Right cardiac atrium (tissue), 5 donors: ENCODE results near the gene CSNK1A1. TPM values are rescaled to one million over a fixed set of nuclear protein-coding genes. Genes with fewer than 3 reads are reported as not detected.
"Not testable (repeated sequence)": the region's sequence is repeated elsewhere in the genome, so short reads cannot be mapped to it uniquely, and the experiment has no call there.

Experiments used
- ATAC-seq, 2 donors: fragments of 200-7000 bp; cut with Tn5 transposase; one replicate each; pipeline versions ENCODE4 v1.8.0 to v1.9.1; 2020; ENCODE audit warnings: moderate library complexity in 2 of 2, mild to moderate bottlenecking in 1 of 2
- DNase-seq, 3 donors: peaks; one replicate each; pipeline ENCODE4 v3.0.0-alpha.2; 2020
- H3K27ac ChIP-seq: one replicate; pipeline ENCODE4 v1.5.1; 2013; ENCODE audit warnings: mild to moderate bottlenecking, low read length, control low read depth, moderate library complexity
- H3K27me3 ChIP-seq: one replicate; pipeline ENCODE4 v1.6.1; 2013; ENCODE audit not compliant: control insufficient read depth, insufficient read depth
- H3K4me1 ChIP-seq: one replicate; pipeline ENCODE4 v1.6.1; 2013; ENCODE audit warnings: low read length; ENCODE audit not compliant: control insufficient read depth, insufficient read depth
- H3K4me3 ChIP-seq: one replicate; pipeline ENCODE4 v1.5.1; 2013; ENCODE audit warnings: low read length, control low read depth
- H3K9me3 ChIP-seq: one replicate; pipeline ENCODE4 v1.6.1; 2013; ENCODE audit warnings: low read length; ENCODE audit not compliant: control insufficient read depth
- WGBS: extraction: QIAGEN DNeasy Blood & Tissue Kit; methylation state at CpG from one replicate; pipeline ENCODE4 v1.1.7; 2013; 5-methylcytosine and 5-hydroxymethylcytosine counted together
- intact Hi-C, 4 donors: fragments of 100-400 bp; cut with DNase I; formaldehyde crosslinking; loops; one replicate each; pipeline versions ENCODE4 v1.11.0 to v1.14.0; 2022 to 2023
- polyA plus RNA-seq: library from polyadenylated mRNA; stranded (reverse); fragments of 200-250 nt; gene quantifications from one replicate; pipeline ENCODE4 v1.2.3, GENCODE V29; 2013
- total RNA-seq, 4 donors: library from RNA; stranded (reverse); fragmentation: NEBNext Ultra II Directional; extraction: Animal tissue kit (Norgen Biotek cat#: 25700); gene quantifications; one replicate each; pipeline ENCODE4 v1.2.1, GENCODE V29; 2021
- donor health status: healthy with polysubstance abuse.
- donor health status: DM: no; HTN: yes; CAD: no.
- donor health status: DM: no; HTN: no; CAD: no.
- donor health status: DM: no; HTN: yes; CAD: no; lungs with severe emphysema.
- donor health status: DM: yes; HTN: yes; CAD: no.

The CSNK1A1 gene
- total and polyA plus RNA-seq, 5 donors: 74.5 to 433 (median 235) TPM

DNA sequence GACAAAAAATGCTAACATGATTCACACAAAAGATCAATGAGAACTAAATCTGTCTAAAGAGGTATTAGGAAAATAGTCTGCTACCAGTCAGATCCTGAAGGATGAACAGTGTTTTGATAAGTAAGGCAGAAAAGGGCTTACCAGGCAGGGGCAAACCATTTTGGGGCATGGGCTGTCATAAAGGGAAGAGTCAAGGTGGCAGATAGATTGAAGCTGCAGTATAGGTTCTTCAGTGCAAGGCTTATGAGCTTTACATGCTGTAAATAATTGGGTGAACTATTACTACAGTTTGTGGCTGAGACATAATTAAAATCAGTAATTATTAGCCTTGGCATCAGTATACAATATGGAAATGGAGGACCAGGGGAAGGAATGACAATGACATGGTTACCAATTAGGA lies 21.8 kb downstream of the CSNK1A1 start:
- Histone ChIP-seq H3K27me3 (no peaks in the 10 kb centered on the region), H3K9me3 (no peaks in the 10 kb centered on the region), H3K4me1 (peaks cover 14% of the 10 kb centered on the region), H3K4me3 (no peak overlapping the region), H3K27ac (no peak overlapping the region)
- DNase-seq: no peak
- intact Hi-C loops: no loop called here
- no peak for ATAC-seq

DNA sequence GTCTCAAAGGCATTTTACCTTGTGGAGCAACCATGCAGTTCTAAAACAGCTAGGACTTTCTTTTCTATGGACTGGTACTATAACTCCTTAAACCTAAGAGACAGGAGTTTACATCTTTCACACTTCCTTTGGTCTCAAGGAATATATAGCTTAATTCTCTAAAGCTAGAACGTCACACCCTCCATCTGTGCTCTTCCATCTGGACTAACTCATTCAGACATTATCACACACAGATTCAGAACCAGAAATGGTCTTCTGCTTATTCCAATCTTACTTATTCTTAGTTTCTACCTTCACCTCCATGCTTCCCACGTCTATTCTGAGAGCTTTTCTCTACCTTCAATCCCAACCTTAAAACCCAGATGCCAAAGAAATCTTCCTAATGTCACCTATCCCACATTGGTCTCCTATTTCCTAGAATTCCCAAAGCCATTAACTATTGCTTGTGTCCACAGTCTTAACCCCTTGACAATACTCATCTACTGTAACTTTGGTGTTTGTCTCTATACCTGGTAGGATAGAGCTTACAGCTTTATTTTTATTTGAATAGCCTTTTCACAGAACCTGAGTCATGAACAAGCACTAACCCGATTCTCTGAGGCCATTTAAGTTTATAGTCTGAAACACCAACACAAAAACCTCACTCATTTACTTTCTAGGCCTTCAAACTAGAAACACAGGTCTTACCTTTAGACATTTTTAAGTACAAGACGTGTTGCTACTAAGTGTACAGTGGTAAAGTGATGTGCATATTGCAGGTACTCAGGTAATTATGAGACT lies 22.8 kb downstream of the CSNK1A1 start:
- ATAC-seq (no peak), DNase-seq (no peak)
- intact Hi-C loops: no loop called here
- no peaks in the 10 kb centered on the region for H3K9me3 ChIP-seq
- peaks cover 12% of the 10 kb centered on the region for H3K4me1 ChIP-seq
- no peaks in the 10 kb centered on the region for H3K27me3 ChIP-seq
- no peak overlapping the region for H3K27ac ChIP-seq
- no peak overlapping the region for H3K4me3 ChIP-seq
- WGBS: 56% methylated on average over 4 of the region's 4 CpGs

DNA sequence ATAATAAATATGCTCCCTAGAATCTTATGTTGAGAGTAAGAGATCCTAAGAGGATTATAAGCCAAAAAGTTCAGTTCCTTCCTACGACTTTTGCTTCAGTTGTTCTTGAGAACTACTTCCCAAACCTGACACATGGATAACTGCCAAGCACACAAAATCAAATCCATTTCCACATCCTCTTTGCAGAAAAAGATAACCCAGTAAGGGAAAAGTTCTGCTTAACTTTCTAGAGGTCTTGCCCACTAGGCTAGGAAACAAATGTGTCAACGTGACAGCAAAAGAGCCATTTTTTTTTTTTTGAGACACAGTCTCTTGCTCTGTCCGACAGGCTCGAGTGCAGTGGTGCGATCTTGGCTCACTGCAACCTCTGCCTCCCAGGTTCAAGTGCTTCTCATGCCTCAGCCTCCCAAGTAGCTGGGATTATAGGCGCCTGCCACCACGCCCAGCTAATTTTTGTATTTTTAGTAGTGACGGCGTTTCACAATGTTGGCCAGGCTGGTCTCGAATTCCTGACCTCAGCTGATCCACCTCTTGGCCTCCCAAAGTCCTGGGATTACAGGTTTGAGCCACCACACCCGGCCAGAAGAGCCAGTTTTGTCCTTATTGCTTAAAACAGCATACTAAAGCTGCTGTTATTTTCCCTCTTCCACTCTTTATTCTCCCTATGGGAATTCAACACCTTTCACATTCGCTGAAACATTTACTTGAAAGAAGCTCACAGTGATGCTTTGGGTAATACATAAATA lies 24.2 kb downstream of the CSNK1A1 start:
- DNase-seq (no peak), ATAC-seq (peak; percentile 68 to 81)
- H3K4me3 ChIP-seq: no peak overlapping the region
- no peaks in the 10 kb centered on the region for H3K27me3 ChIP-seq
- intact Hi-C loops: no loop called here
- H3K4me1 ChIP-seq: peaks cover 15% of the 10 kb centered on the region
- WGBS: 25% methylated on average over 12 of the region's 12 CpGs
- H3K27ac ChIP-seq: peak overlapping the region; percentile 64
- no peaks in the 10 kb centered on the region for H3K9me3 ChIP-seq

DNA sequence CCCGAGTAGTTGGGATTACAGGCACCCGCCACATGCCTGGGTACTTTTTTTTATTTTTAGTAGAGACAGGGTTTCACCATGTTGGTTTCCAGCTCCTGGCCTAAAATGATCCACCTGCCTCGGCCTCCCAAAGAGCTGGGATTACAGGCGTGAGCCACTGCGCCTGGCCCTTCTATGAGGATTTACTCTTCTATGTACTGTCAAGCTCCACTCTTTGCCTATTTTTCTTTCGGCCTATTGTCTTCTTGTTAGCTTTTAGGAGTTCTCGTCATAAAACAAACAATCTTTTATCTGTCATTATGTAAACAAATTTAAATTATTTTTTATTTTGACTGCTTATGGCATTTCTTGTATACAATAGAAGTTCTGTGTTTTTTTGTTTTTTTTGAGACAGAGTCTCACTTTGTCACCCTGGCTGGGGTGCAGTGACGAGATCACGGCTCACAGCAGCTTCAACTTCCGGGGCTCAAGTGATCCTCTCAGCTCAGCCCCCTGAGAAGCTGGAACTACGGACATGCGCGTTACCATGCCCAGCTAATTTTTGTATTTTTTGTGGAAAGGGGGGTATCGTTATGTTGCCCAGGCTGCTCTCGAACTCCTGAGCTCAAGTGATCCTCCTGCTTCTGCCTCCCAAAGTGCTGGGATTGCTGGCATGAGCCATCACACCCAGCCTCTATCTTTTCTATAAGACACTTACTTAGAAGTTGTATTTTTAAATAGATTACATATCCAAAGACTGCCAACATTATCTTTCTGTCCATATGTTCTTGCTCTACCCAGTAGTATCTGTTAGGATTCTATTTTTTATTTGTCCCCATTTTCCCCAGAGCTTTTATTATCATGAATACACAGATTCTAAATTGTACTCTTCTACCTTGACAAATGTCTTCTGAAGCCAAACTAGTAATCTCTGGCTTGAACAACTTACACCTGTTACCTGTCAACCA lies 29.2 kb downstream of the CSNK1A1 start:
- Histone ChIP-seq H3K9me3 (no peaks in the 10 kb centered on the region), H3K4me3 (no peak overlapping the region), H3K27ac (no peak overlapping the region), H3K4me1 (peaks cover 15% of the 10 kb centered on the region), H3K27me3 (no peaks in the 10 kb centered on the region)
- DNase-seq (no peak), ATAC-seq (no peak)
- intact Hi-C loops: no loop called here
- WGBS: 74% methylated on average over 15 of the region's 15 CpGs

DNA sequence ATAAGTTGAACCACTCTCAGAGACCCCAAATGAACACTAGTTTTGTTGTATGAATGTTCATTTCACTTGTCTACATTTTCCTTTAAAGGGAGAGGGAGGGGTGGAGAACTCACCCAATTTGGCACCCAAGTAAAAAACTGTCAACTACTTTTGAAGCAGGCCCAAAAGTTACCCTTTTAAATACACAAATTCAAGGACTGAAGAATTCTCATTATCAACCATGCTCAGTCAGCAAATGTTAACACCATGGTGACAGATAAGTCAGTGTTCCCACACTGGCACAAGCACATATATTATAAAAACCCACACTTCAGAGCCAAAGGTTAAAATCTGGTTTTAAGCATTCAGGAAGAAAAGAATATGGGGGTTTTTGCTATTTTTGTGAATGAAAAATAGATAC lies 31.6 kb downstream of the CSNK1A1 start:
- Histone ChIP-seq H3K9me3 (no peaks in the 10 kb centered on the region), H3K4me3 (no peak overlapping the region), H3K4me1 (peaks cover 10% of the 10 kb centered on the region), H3K27ac (no peak overlapping the region), H3K27me3 (no peaks in the 10 kb centered on the region)
- intact Hi-C loops: no loop called here
- DNase-seq: no peak
- ATAC-seq: peak; percentile 26 to 50

DNA sequence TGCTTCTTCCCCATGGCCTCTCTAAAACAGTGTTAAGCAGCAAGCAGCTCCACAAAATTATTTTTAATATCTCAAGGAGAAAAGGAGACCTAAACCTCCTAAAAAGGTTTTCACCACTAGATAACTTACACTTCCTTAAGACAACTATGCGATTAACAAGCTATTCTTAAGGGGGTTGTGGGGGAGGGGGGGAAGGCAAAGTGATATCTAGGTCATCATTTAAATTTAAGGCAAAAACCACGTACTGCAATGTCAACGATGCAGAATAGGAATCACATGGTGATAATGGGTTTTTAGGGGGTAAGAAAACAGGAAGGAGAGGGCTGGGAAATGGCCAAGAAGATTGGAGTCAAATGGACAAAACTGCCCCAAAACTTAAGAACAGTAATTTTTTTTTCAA lies 32.6 kb downstream of the CSNK1A1 start:
- Histone ChIP-seq H3K27ac (no peak overlapping the region), H3K4me1 (peaks cover 10% of the 10 kb centered on the region), H3K9me3 (no peaks in the 10 kb centered on the region), H3K27me3 (no peaks in the 10 kb centered on the region), H3K4me3 (peak overlapping the region; percentile 9)
- DNase-seq (no peak), ATAC-seq (no peak)
- intact Hi-C loops: no loop called here
- 7% methylated on average over 3 of the region's 3 CpGs for WGBS

DNA sequence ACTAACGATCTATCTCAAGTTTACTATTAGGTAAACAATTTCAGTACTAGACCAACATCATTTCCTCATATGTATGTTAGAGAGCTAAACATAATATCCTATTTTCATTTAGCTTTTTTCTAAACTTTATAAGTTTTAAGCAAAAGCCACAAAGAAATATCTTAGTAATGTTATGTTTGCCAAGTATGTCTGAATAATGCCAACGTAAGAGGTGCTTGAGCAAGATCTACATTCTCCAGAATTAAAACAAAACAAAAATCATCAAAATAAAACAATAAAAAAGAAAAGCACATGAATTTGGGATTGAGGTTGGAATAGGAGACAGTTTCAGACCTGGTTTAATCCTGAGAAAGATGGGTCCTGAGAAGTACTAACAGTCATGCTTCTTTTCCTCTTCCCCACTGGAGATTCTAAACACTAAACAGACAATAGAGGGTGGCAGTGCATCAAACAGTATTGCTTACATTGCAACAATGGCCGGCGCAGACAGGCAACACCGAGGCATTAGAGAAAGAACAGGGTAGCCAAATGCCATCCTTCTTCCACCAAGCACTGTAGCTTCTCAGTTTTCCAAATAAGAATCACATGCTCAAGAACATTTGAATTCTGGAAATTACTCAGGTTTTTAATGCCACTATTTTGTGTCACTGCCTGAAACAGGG lies 33.6 kb downstream of the CSNK1A1 start:
- 41% methylated on average over 5 of the region's 5 CpGs for WGBS
- DNase-seq (no peak), ATAC-seq (peak; percentile 45 to 47)
- no peak overlapping the region for H3K4me3 ChIP-seq
- H3K4me1 ChIP-seq: peaks cover 7% of the 10 kb centered on the region
- no peaks in the 10 kb centered on the region for H3K9me3 ChIP-seq
- H3K27ac ChIP-seq: no peak overlapping the region
- intact Hi-C loops: no loop called here
- H3K27me3 ChIP-seq: no peaks in the 10 kb centered on the region

DNA sequence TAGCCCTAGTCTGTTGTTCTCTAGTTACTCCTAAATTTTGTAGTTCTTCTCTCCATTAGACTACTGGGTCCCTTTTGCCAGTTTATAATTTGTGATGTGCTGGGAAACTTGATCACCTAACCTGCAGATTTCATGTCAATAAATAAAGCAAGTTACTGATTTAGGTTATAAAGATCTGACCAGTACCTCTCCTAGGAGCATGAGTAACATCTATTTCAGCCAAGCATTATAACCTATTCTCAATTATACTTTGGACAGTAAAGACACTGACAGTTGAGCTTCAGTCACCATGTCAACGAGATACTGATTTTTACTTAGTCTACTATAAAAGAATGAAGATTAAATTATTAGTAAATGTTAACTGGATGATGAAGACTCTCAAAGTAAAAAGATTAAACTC lies 36.7 kb downstream of the CSNK1A1 start:
- DNase-seq (no peak), ATAC-seq (no peak)
- WGBS: 59% methylated on average over 1 of the region's 1 CpG
- intact Hi-C loops: no loop called here
- H3K27ac ChIP-seq: no peak overlapping the region
- no peak overlapping the region for H3K4me3 ChIP-seq
- no peaks in the 10 kb centered on the region for H3K27me3 ChIP-seq
- peaks cover 4% of the 10 kb centered on the region for H3K4me1 ChIP-seq
- H3K9me3 ChIP-seq: no peaks in the 10 kb centered on the region

DNA sequence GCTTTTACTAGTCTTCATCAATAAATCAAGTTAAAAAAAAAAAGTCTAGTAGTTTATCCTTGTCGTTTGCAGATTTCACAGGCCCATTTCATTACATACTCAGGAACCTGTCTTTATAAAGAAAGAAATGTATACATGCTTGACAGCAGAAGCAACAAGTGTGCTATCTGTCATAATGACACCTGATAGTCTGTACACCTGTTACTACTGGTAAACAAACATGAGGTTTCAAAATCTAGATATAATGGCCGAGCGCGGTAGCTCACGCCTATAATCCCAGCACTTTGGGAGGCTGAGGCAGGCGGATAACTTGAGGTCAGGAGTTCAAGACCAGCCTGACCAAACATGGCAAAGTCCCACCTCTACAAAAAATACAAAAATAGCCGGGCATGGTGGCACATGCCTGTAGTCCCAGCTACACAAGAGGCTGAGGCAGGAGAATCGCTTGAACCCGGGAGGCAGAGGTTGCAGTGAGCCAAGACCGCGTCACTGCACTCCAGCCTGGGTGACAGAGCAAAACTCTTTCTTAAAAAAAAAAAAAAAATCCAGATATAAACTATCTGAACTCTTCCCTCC lies 37.8 kb downstream of the CSNK1A1 start:
- ATAC-seq: peak in 1 of 2 donors; percentile 40
- intact Hi-C loops, H3K4me3 ChIP-seq, DNase-seq, H3K9me3 ChIP-seq, H3K4me1 ChIP-seq, H3K27me3 ChIP-seq, H3K27ac ChIP-seq: not testable (repeated sequence)
- 67% methylated on average over 11 of the region's 11 CpGs for WGBS

DNA sequence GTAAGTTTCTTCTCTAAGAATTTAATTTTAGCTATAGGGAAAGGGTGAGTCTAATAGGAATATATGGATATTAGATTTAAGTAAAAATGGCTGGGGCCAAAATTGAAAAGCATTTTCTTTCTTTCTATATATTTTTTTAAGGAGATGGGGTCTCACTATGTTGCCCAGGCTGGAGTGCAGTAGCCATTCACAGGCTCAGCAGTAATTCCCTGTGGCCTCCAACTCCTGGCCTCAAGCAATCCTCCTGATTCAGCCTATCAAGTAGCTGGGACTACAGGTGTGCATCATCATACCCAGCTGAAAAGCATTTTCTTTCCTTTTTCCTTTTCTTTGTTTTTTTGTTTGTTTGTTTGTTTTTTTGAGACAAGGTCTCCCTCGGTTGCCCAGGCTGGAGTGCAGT lies 41.1 kb downstream of the CSNK1A1 start:
- ATAC-seq: no peak
- Histone ChIP-seq H3K9me3 (no peaks in the 10 kb centered on the region), H3K4me3 (no peak overlapping the region), H3K27me3 (no peaks in the 10 kb centered on the region), H3K4me1 (no peaks in the 10 kb centered on the region), H3K27ac (no peak overlapping the region)
- WGBS: 95% methylated on average over 1 of the region's 1 CpG
- intact Hi-C loops: no loop called here
- DNase-seq: no peak
